Subcutaneous abdominal adipose tissue (tissue), 5 donors: ENCODE data around the gene PSMC3IP.
"Not testable (repeated sequence)": the region's sequence is repeated elsewhere in the genome, so short reads cannot be mapped to it uniquely, and the experiment has no call there.

Experiments used
- H3K27ac ChIP-seq: one replicate; pipeline ENCODE4 v1.7.0; 2013; ENCODE audit warnings: low read depth, mild to moderate bottlenecking, inconsistent platforms, low read length, moderate library complexity
- H3K27me3 ChIP-seq, 5 donors: one replicate each; pipeline ENCODE4 v1.7.0; 2013; ENCODE audit warnings: low read length in 5 of 5, inconsistent platforms in 1 of 5; ENCODE audit not compliant: control insufficient read depth in 5 of 5, insufficient read depth in 4 of 5
- H3K36me3 ChIP-seq, 5 donors: one replicate each; pipeline ENCODE4 v1.7.0; 2013; ENCODE audit warnings: low read length in 5 of 5; ENCODE audit not compliant: control insufficient read depth in 5 of 5, insufficient read depth in 5 of 5
- H3K4me1 ChIP-seq, 5 donors: one replicate each; pipeline ENCODE4 v1.7.0; 2013; ENCODE audit warnings: low read length in 5 of 5, mild to moderate bottlenecking in 3 of 5, moderate library complexity in 1 of 5; ENCODE audit not compliant: control insufficient read depth in 5 of 5, insufficient read depth in 5 of 5
- H3K4me3 ChIP-seq, 5 donors: one replicate each; pipeline ENCODE4 v1.7.0; 2013; ENCODE audit warnings: low read length in 5 of 5, low read depth in 1 of 5
- H3K9ac ChIP-seq, 5 donors: one replicate each; pipeline ENCODE4 v1.7.0; 2013; ENCODE audit warnings: low read length in 5 of 5, mild to moderate bottlenecking in 4 of 5, moderate library complexity in 3 of 5
- H3K9me3 ChIP-seq, 5 donors: one replicate each; pipeline ENCODE4 v1.7.0; 2013; ENCODE audit warnings: low read length in 5 of 5; ENCODE audit not compliant: control insufficient read depth in 5 of 5
- donor health status: healthy.
- donor health status: healthy.
- donor health status: healthy.
- donor health status: healthy.
- donor health status: healthy.

The PSMC3IP gene

DNA sequence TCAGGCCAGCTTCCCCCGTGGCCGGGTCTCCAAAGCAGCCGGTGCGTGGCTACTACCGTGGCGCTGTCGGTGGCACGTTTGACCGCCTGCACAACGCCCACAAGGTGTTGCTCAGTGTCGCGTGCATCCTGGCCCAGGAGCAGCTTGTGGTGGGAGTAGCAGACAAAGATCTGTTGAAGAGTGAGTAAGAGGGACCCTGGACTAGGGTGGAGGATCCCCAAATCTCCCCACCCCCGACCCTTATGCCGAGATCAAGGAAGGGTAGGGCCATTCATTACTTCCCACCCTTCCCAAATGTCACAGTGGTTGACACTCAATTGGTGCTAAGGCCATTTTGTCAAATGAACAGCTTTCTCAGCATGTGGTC lies 14.4 kb downstream of the PSMC3IP start:
- no peaks in the 10 kb centered on the region for H3K9me3 ChIP-seq
- H3K36me3 ChIP-seq: peaks cover 0 to 26% (median 22%) of the 10 kb centered on the region in 5 donors
- H3K27ac ChIP-seq: peak overlapping the region; percentile 93
- H3K9ac ChIP-seq: peak overlapping the region; percentile 89 to 98 (median 97)
- no peaks in the 10 kb centered on the region for H3K27me3 ChIP-seq
- H3K4me1 ChIP-seq: peaks cover 12 to 58% (median 51%) of the 10 kb centered on the region in 5 donors
- peak overlapping the region; percentile 83 to 97 (median 85) for H3K4me3 ChIP-seq

DNA sequence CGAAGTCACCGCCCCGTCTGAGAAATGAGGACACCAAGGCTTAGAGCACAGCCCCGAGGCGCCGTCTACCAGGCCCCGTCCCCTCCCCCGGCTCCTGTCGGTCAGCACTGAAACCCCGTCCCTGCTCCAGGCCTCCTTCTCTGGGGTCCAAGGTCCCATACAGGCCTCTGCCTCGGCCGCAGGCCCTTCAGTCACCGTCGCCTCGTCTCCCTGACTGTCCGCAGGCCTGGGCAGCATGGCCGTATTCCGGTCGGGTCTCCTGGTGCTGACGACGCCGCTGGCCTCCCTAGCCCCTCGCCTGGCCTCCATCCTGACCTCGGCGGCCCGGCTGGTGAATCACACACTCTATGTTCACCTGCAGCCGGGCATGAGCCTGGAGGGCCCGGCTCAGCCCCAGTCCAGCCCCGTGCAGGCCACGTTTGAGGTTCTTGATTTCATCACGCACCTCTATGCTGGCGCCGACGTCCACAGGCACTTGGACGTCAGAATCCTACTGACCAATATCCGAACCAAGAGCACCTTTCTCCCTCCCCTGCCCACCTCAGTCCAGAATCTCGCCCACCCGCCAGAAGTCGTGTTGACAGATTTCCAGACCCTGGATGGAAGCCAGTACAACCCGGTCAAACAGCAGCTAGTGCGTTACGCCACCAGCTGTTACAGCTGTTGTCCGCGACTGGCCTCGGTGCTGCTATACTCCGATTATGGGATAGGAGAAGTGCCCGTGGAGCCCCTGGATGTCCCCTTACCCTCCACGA lies 15.0 kb downstream of the PSMC3IP start:
- H3K9ac ChIP-seq: peak overlapping the region; percentile 89 to 98 (median 97)
- peaks cover 10 to 52% (median 48%) of the 10 kb centered on the region in 5 donors for H3K4me1 ChIP-seq
- peak overlapping the region; percentile 93 for H3K27ac ChIP-seq
- H3K9me3 ChIP-seq: no peaks in the 10 kb centered on the region
- H3K27me3 ChIP-seq: no peaks in the 10 kb centered on the region
- H3K36me3 ChIP-seq: peaks cover 0 to 26% (median 22%) of the 10 kb centered on the region in 5 donors
- peak overlapping the region; percentile 83 to 97 (median 96) for H3K4me3 ChIP-seq

DNA sequence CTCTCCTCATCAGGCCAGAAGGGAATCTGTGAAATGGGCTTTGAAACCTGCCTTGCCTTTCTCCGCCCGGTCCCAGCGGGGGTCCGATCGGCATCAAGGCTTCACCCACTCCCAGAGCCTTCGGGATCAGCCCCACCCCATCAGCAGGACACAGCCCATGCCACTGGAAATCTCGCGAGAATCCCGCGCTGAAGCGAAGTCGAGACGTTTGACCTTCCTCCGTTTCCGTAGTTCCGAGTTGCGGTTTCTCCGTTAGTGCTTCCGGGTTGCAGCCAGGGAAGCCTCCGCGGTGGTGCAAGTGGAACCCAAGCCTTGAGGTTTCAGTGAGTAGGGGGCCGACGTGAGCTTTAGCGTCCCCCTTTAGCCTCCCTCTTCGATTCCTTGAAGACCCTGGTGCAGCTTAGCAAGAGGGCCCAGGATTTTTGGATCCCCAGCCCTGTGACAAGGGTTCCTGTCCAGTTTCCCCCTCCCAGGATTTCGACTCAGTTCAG lies 15.6 kb downstream of the PSMC3IP start, which contains the start of gene COASY:
COASY (plus strand) TSS at position 252 of the 491 bp plus-strand sequence. CDS start 475 bp downstream, outside the sequence.
- Histone ChIP-seq H3K9ac (peak within 1 kb of the TSS; percentile 89 to 98 (median 97)), H3K4me3 (peak within 1 kb of the TSS; percentile 83 to 97 (median 96)), H3K9me3 (no peaks in the 10 kb centered on the region), H3K27ac (peak within 1 kb of the TSS; percentile 93), H3K36me3 (peaks cover 0 to 26% (median 22%) of the 10 kb centered on the region in 5 donors), H3K27me3 (no peaks in the 10 kb centered on the region), H3K4me1 (peaks cover 10 to 48% (median 43%) of the 10 kb centered on the region in 5 donors)

DNA sequence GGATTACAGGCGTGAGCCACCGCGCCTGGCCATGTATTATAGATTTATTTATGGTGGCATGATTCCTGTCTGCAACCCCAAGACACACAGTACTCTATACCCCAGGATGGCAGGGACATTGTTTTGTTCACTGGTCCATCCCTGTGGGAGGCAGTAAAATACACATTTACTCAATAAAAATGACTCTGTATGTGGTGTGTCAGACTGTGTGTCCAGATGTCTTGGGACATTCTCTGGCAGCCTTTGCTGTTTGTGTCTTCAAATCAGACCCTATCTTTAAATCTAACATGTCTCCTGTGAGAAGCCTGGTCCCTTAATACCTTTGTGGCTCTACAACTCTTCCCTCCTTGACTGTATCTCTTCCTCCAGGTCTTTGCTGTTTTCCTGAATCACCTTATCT lies 17.3 kb downstream of the PSMC3IP start:
- H3K9me3 ChIP-seq: no peaks in the 10 kb centered on the region
- H3K4me3 ChIP-seq: no peak overlapping the region
- peaks cover 12 to 42% (median 37%) of the 10 kb centered on the region in 5 donors for H3K4me1 ChIP-seq
- H3K27ac ChIP-seq: no peak overlapping the region
- H3K36me3 ChIP-seq: peaks cover 0 to 15% (median 12%) of the 10 kb centered on the region in 5 donors
- peak overlapping the region in 1 of 5 donors; percentile 48 for H3K9ac ChIP-seq
- no peaks in the 10 kb centered on the region for H3K27me3 ChIP-seq

DNA sequence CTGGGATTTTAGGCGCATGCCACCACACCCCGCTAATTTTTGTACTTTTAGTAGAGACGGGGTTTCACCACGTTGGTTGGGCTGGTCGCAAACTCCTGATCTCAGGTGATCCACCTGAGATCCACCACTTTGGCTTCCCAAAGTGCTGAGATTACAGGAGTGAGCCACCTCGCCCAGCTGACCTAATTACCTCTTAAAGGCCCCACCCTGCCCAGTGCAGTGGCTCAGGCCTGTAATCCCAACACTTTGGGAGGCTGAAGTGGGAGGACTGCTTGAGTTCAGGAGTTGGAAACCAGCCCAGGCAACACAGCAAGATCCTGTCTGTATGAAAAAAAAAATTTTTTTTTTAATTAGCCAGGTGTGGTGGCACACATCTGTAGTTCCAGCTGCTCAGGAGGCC lies 18.5 kb downstream of the PSMC3IP start:
- Histone ChIP-seq H3K27ac (peak overlapping the region; percentile 29), H3K4me1 (peaks cover 14 to 47% (median 43%) of the 10 kb centered on the region in 5 donors), H3K9me3 (no peaks in the 10 kb centered on the region), H3K36me3 (peaks cover 0 to 4% (median under 1%) of the 10 kb centered on the region in 5 donors), H3K27me3 (no peaks in the 10 kb centered on the region), H3K4me3 (no peak overlapping the region), H3K9ac (peak overlapping the region in 1 of 5 donors; percentile 20)

DNA sequence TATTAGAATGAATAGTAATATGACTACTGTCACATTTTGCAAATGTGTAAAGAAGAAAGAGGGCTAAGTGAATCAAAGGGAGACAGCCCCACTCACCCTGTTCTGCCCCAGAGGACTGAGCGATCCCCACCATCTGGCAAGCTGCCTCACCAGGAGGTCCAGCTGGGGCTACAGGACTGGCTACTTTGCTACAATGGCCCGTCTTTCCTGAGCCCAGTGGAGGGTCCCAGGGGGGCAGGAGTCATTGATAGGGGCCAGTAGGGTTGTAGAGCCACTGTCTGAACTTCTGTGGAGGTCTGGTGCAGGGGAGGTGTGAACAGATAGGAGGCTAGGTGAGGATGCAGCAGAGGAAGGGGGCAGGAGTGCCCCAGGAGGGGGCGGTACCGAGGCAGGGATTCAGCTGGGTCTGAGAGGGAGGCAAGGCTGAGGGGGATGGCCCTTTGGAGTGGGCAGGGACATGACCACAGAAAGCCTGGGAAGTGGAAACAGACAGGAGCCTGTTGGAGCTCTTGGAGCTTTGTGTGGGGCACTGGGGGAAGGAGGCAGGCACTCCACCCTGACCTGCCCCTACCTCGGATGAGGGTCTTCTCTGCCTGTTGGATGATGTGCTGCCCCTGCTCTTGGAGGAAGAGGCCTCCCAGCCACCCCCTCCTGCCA lies 21.4 kb downstream of the PSMC3IP start:
- H3K4me1 ChIP-seq: peaks cover 6 to 48% (median 37%) of the 10 kb centered on the region in 5 donors
- H3K27ac ChIP-seq, H3K4me3 ChIP-seq, H3K27me3 ChIP-seq, H3K36me3 ChIP-seq, H3K9me3 ChIP-seq, H3K9ac ChIP-seq: not testable (repeated sequence)

DNA sequence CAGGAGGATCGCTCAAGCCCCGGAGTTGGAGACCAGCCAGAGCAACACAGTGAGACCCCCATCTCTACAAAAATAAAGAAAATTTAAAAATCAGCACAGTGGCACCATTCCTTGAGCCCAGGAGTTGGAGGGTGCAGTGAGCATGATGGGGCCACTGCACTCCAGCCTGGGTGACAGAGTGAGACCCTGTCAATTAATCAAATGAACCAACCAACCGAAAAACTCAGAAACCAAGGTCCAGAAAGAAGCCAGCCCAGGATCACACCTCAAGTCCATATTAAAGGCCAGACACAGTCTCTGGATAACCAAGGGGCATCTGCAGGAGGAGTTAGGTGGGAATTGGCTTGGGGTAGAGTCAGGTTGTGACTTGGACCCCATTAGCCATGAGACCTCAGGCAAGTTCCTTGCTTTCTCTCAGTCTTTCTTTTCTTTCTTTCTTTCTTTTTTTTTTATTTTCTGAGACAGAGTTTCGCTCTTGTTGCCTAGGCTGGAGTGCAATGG lies 22.4 kb downstream of the PSMC3IP start:
- H3K4me3 ChIP-seq: peak overlapping the region; percentile 77 to 94 (median 89)
- no peaks in the 10 kb centered on the region for H3K36me3 ChIP-seq
- H3K27me3 ChIP-seq: no peaks in the 10 kb centered on the region
- no peaks in the 10 kb centered on the region for H3K9me3 ChIP-seq
- H3K9ac ChIP-seq: peak overlapping the region; percentile 75 to 92 (median 89)
- peaks cover 6 to 48% (median 37%) of the 10 kb centered on the region in 5 donors for H3K4me1 ChIP-seq
- H3K27ac ChIP-seq: peak overlapping the region; percentile 75

GRCh38 chr17:42554250-42555121 lies 23.0 kb downstream of the PSMC3IP start:
- Histone ChIP-seq H3K9me3 (no peaks in the 10 kb centered on the region), H3K9ac (peak overlapping the region; percentile 75 to 92 (median 89)), H3K27me3 (no peaks in the 10 kb centered on the region), H3K4me1 (peaks cover 6 to 46% (median 37%) of the 10 kb centered on the region in 5 donors), H3K36me3 (no peaks in the 10 kb centered on the region), H3K4me3 (peak overlapping the region; percentile 77 to 94 (median 89)), H3K27ac (peak overlapping the region; percentile 75)

DNA sequence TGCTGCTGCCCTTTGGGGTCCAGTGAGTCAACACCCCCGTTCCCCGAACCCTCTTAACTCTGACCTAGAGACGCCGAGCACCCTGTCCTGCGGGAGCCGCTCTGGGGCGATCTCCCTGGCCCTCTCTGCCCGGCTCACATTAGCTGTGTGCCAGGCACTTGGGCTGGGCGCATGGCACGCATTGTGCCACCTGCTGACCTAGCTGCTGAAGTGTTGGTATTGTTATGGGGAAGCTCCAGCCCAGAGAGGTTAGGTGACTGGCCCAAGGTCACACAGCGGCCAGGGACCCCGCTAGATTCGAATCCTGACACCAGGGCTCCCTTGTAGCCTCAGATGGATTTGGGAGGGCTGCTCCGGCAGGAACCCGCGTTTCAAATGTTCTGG lies 23.7 kb downstream of the PSMC3IP start:
- peaks cover 6 to 49% (median 39%) of the 10 kb centered on the region in 5 donors for H3K4me1 ChIP-seq
- peaks cover 0 to 3% (median 0%) of the 10 kb centered on the region in 5 donors for H3K27me3 ChIP-seq
- H3K27ac ChIP-seq: peak overlapping the region; percentile 75
- no peaks in the 10 kb centered on the region for H3K9me3 ChIP-seq
- peak overlapping the region; percentile 65 to 94 (median 89) for H3K4me3 ChIP-seq
- no peaks in the 10 kb centered on the region for H3K36me3 ChIP-seq
- H3K9ac ChIP-seq: peak overlapping the region in 4 of 5 donors; percentile 89 to 92 (median 90)
